ENCODE data around the gene TRMT1L.

TRMT1L gene

DNA sequence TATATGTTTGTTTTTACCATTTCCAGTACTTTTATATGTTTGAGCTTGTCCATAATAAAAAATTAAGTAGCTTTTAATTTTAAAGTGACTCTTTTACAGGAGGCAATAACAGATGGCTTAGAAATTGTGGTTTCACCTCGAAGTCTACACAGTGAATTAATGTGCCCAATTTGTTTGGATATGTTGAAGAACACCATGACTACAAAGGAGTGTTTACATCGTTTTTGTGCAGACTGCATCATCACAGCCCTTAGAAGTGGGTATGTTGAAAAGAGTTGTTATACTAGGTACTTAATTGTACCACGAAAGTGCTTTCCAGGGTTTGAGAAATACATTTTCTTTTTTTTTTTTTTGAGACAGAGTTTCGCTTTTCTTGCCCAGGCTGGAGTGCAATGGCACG, 65.3 kb downstream of the TRMT1L start:
- TF ChIP-seq, protein P1, sequence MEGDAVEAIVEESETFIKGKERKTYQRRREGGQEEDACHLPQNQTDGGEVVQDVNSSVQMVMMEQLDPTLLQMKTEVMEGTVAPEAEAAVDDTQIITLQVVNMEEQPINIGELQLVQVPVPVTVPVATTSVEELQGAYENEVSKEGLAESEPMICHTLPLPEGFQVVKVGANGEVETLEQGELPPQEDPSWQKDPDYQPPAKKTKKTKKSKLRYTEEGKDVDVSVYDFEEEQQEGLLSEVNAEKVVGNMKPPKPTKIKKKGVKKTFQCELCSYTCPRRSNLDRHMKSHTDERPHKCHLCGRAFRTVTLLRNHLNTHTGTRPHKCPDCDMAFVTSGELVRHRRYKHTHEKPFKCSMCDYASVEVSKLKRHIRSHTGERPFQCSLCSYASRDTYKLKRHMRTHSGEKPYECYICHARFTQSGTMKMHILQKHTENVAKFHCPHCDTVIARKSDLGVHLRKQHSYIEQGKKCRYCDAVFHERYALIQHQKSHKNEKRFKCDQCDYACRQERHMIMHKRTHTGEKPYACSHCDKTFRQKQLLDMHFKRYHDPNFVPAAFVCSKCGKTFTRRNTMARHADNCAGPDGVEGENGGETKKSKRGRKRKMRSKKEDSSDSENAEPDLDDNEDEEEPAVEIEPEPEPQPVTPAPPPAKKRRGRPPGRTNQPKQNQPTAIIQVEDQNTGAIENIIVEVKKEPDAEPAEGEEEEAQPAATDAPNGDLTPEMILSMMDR (conservative IDR thresholded peaks at IDR 0.05): no peak
- TF ChIP-seq ZFX (IDR thresholded peaks at IDR 0.05): no peak
- no peak overlapping the region for H3K27ac ChIP-seq

DNA sequence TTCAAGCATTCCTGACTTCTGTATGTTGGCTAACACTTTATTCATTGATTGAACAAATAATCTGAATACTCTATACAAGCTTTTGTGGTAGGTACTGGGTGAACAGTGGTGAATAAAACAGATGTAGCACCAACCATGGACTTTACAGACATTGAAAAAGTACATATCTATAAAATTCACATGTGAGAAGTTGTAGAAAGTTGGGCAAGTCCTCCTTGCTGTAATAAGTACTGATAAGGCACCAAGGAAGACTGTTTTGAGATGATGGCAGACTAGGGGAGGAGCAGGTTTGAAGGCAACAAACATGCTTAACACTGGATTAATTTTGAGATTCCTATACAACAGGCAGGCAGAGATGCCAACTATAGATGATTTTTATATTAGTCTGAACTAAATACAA, 69.0 kb downstream of the TRMT1L start:
- H3K27ac ChIP-seq: no peak overlapping the region
- no peak for TF ChIP-seq ZFX (IDR thresholded peaks at IDR 0.05)
- TF ChIP-seq, protein P1 (conservative IDR thresholded peaks at IDR 0.05): no peak

DNA sequence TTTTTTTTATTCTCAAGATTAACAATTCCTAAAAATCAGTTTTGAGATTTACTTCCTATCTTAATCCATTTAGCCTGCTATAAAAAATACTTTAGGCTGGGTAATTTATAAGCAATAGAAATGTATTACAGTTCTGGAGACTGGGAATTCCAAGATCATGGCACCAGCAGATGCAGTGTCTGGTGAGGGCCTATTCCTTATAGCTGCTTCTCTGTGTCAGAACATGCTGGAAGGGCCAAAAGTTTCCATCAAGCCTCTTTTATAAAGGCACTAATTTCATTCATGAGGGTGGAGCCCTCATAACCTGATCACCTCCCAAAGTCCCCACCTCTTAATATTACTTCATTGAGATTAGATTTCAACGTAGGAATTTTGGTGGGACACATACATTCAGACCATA, 69.7 kb downstream of the TRMT1L start:
- H3K27ac ChIP-seq: no peak overlapping the region
- no peak for TF ChIP-seq ZFX (IDR thresholded peaks at IDR 0.05)
- TF ChIP-seq, protein P1 (conservative IDR thresholded peaks at IDR 0.05): no peak

DNA sequence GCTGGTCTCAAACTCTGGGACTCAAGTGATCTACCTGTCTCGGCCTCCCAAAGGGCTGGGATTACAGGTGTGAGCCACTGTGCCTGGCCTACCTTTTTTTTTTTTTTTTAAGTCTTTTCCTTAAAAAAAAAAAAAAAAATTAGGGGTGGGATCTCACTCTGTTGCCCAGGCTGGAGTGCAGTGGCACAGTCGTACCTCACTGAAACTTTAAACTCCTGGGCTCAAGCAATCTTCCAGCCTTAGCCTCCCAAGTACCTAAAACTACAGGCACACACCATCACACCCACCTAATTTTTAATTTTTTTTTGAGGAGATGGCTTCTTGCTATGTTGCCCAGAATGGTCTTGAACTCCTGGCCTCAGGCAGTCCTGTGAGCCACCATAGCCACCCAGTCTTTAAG, 72.9 kb downstream of the TRMT1L start:
- TF ChIP-seq ZFX (IDR thresholded peaks at IDR 0.05): no peak
- TF ChIP-seq, protein P1 (conservative IDR thresholded peaks at IDR 0.05): no peak
- no peak overlapping the region for H3K27ac ChIP-seq

DNA sequence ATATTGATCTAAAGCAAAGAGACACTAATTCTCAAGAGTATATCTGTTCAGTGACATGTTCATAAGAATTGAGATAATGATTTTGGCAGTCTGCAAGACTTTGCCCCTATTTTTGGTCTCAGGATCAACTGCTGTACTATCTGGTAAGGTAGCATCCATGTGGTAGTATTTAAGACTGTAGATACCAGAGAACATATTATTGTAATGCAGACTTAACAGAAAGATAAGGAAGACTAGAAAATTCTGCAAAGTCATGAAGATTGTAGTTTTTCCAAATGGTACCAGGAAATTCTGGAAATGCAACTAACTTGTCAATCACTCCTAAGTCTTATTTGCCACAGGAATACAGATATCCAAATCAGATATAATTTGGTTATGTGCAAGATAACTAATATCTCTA, 76.3 kb downstream of the TRMT1L start:
- TF ChIP-seq, protein P1 (conservative IDR thresholded peaks at IDR 0.05): no peak
- no peak for TF ChIP-seq ZFX (IDR thresholded peaks at IDR 0.05)
- no peak overlapping the region for H3K27ac ChIP-seq

DNA sequence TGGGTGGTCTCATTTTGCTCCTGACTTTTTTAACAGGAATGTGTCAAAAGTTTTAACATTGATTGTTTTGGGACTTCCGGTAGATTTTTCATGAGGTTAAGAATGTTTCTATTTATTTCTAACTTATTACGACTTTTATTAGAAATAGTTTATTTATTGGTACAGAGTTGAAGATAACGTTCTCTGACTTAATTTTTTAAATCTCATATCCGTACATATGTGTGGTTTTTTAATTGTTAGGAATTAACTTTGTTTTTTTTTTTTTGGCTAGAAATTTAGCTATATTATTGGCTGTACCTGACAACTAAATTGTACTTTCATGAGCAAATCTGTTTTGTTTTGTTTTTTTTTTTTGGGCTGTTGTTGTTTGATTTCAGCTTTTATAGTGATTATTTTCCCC, 79.4 kb downstream of the TRMT1L start:
- H3K27ac ChIP-seq: no peak overlapping the region
- TF ChIP-seq, protein P1 (conservative IDR thresholded peaks at IDR 0.05): no peak
- no peak for TF ChIP-seq ZFX (IDR thresholded peaks at IDR 0.05)

DNA sequence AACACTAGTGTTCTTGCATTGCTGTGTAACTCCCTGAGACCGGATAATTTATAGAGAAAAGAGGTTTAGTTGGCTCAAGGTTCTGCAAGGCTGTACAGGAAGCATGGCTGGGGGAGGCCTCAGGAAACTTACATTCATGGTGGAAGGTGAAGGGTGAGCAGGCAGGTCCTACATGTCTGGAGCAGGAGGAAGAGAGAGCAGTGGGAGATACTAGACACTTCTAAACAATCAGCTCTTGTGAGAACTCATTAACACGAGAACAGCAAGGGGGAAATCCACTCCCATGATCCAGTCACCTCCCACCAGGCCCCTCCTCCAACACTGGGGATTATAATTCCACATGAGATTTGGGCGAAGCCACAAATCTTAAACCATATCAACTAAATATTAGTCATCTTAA, 81.3 kb downstream of the TRMT1L start:
- no peak for TF ChIP-seq ZFX (IDR thresholded peaks at IDR 0.05)
- TF ChIP-seq, protein P1 (conservative IDR thresholded peaks at IDR 0.05): no peak
- H3K27ac ChIP-seq: no peak overlapping the region

Measured in C4-2B (cell line).